ENCODE data around the gene RERE.

GRCh38 chr1:8641377-8641997, 176.0 kb downstream of the RERE start:
- TF ChIP-seq EZH2 (IDR thresholded peaks at IDR 0.05; ENCODE audit: borderline replicate concordance, low read depth, low read length, severe bottlenecking): no peak
- TF ChIP-seq MAX (IDR thresholded peaks at IDR 0.05; ENCODE audit: insufficient read depth, insufficient read length): no peak
